ENCODE measurements around the gene FAM20A.

- TF ChIP-seq CTCF (conservative IDR thresholded peaks at IDR 0.05 in 1 of 2, IDR thresholded peaks at IDR 0.05 in 1 of 2; ENCODE audit: low read depth in 1 of 2, low read length in 2 of 2) (no peak), EZH2 (IDR thresholded peaks at IDR 0.05; ENCODE audit: low read length, missing control alignments) (no peak)
Measured at GRCh38 chr17:68560966-68561720, 40.0 kb downstream of the FAM20A start.

Measured in fibroblast of lung (primary cell).